Right cardiac atrium (tissue), 5 donors: ENCODE data around the gene PLPPR5. TPM values are rescaled to one million over a fixed set of nuclear protein-coding genes. Genes with fewer than 3 reads are reported as not detected.
"Not testable (repeated sequence)": the region's sequence is repeated elsewhere in the genome, so short reads cannot be mapped to it uniquely, and the experiment has no call there.

ENCODE experiments used
- ATAC-seq, 2 donors: fragments of 200-7000 bp; cut with Tn5 transposase; one replicate each; pipeline versions ENCODE4 v1.8.0 to v1.9.1; 2020; ENCODE audit warnings: moderate library complexity in 2 of 2, mild to moderate bottlenecking in 1 of 2
- DNase-seq, 3 donors: peaks; one replicate each; pipeline ENCODE4 v3.0.0-alpha.2; 2020
- H3K27ac ChIP-seq: one replicate; pipeline ENCODE4 v1.5.1; 2013; ENCODE audit warnings: mild to moderate bottlenecking, low read length, control low read depth, moderate library complexity
- H3K27me3 ChIP-seq: one replicate; pipeline ENCODE4 v1.6.1; 2013; ENCODE audit not compliant: control insufficient read depth, insufficient read depth
- H3K4me1 ChIP-seq: one replicate; pipeline ENCODE4 v1.6.1; 2013; ENCODE audit warnings: low read length; ENCODE audit not compliant: control insufficient read depth, insufficient read depth
- H3K4me3 ChIP-seq: one replicate; pipeline ENCODE4 v1.5.1; 2013; ENCODE audit warnings: low read length, control low read depth
- H3K9me3 ChIP-seq: one replicate; pipeline ENCODE4 v1.6.1; 2013; ENCODE audit warnings: low read length; ENCODE audit not compliant: control insufficient read depth
- WGBS: extraction: QIAGEN DNeasy Blood & Tissue Kit; methylation state at CpG from one replicate; pipeline ENCODE4 v1.1.7; 2013; 5-methylcytosine and 5-hydroxymethylcytosine counted together
- intact Hi-C, 4 donors: fragments of 100-400 bp; cut with DNase I; formaldehyde crosslinking; loops; one replicate each; pipeline versions ENCODE4 v1.11.0 to v1.14.0; 2022 to 2023
- polyA plus RNA-seq: library from polyadenylated mRNA; stranded (reverse); fragments of 200-250 nt; gene quantifications from one replicate; pipeline ENCODE4 v1.2.3, GENCODE V29; 2013
- total RNA-seq, 4 donors: library from RNA; stranded (reverse); fragmentation: NEBNext Ultra II Directional; extraction: Animal tissue kit (Norgen Biotek cat#: 25700); gene quantifications; one replicate each; pipeline ENCODE4 v1.2.1, GENCODE V29; 2021
- donor health status: healthy with polysubstance abuse.
- donor health status: DM: no; HTN: yes; CAD: no.
- donor health status: DM: no; HTN: no; CAD: no.
- donor health status: DM: no; HTN: yes; CAD: no; lungs with severe emphysema.
- donor health status: DM: yes; HTN: yes; CAD: no.

Gene PLPPR5
- total and polyA plus RNA-seq, 5 donors = not detected

- 72% methylated on average over 2 of the region's 2 CpGs for WGBS
- no peaks in the 10 kb centered on the region for H3K27me3 ChIP-seq
- no peak overlapping the region for H3K4me3 ChIP-seq
- intact Hi-C loops = no loop called here
- no peak for DNase-seq
- no peaks in the 10 kb centered on the region for H3K4me1 ChIP-seq
- ATAC-seq = no peak
- no peaks in the 10 kb centered on the region for H3K9me3 ChIP-seq
- no peak overlapping the region for H3K27ac ChIP-seq
Measured at GRCh38 chr1:98893371-98893770, 111.3 kb downstream of the PLPPR5 start.

DNA sequence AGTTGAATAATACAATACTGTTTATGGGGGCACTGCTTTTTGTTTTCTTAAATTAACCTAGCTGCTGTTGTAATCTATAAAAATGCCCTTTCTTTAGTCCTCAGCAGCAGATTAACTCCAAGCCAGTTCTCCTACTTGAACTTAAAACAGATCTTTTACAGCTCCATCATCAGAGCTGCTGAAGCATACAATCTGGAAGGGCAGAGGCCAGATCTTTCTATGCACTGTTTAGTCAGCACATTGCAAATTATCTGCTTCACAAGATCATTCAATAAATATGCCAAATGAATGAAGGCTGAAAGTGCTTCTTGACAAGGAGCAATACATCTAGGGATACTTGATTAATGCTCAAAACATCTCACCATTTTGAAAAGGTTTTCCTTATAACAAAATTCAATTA lies 115.8 kb downstream of the PLPPR5 start:
- Histone ChIP-seq H3K4me1 (no peaks in the 10 kb centered on the region), H3K9me3 (no peaks in the 10 kb centered on the region), H3K27me3 (no peaks in the 10 kb centered on the region), H3K27ac (no peak overlapping the region), H3K4me3 (no peak overlapping the region)
- intact Hi-C loops = no loop called here
- no peak for ATAC-seq
- DNase-seq = no peak

GRCh38 chr1:98887507-98887906 lies 117.2 kb downstream of the PLPPR5 start:
- WGBS = 55% methylated on average over 1 of the region's 1 CpG
- no peak for DNase-seq

GRCh38 chr1:98884864-98885263 lies 119.8 kb downstream of the PLPPR5 start:
- DNase-seq (no peak), ATAC-seq (no peak)
- no peaks in the 10 kb centered on the region for H3K4me1 ChIP-seq
- H3K27ac ChIP-seq = no peak overlapping the region
- peaks cover 2% of the 10 kb centered on the region for H3K9me3 ChIP-seq
- H3K4me3 ChIP-seq = no peak overlapping the region
- H3K27me3 ChIP-seq = no peaks in the 10 kb centered on the region
- intact Hi-C loops = no loop called here

More at GRCh38 chr1:98887507-98887906, 117.2 kb downstream of the PLPPR5 start:
- Histone ChIP-seq H3K27me3 (no peaks in the 10 kb centered on the region), H3K9me3 (no peaks in the 10 kb centered on the region), H3K4me3 (no peak overlapping the region), H3K4me1 (no peaks in the 10 kb centered on the region), H3K27ac (no peak overlapping the region)
- intact Hi-C loops = no loop called here
- ATAC-seq = no peak

GRCh38 chr1:98881901-98882300 lies 122.8 kb downstream of the PLPPR5 start:
- H3K27ac ChIP-seq = no peak overlapping the region
- 83% methylated on average over 4 of the region's 4 CpGs for WGBS
- H3K4me1 ChIP-seq = no peaks in the 10 kb centered on the region
- ATAC-seq (no peak), DNase-seq (no peak)
- no peaks in the 10 kb centered on the region for H3K27me3 ChIP-seq
- H3K9me3 ChIP-seq = peaks cover 2% of the 10 kb centered on the region
- intact Hi-C loops = no loop called here
- H3K4me3 ChIP-seq = no peak overlapping the region

DNA sequence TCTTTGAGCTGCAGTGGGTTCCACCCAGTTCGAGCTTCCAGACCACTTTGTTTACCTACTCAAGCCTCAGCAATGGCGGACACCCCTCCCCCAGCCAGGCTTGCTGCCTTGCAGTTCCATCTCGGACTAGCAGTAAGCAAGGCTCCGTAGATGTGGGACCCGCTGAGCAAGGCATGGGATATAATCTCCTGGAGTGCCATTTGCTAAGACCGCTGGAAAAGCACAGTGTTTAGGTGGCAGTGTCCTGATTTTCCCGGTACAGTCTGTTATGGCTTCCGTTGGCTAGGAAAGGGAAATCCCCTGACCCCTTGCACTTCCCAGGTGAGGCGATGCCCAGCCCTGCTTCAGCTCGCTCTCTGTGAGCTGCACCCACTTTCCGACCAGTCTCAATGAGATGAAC lies 123.4 kb downstream of the PLPPR5 start:
- 85% methylated on average over 11 of the region's 11 CpGs for WGBS
- ATAC-seq, H3K9me3 ChIP-seq, DNase-seq, H3K27ac ChIP-seq, H3K27me3 ChIP-seq, H3K4me1 ChIP-seq, intact Hi-C loops, H3K4me3 ChIP-seq: not testable (repeated sequence)

GRCh38 chr1:98874828-98875227 lies 129.8 kb downstream of the PLPPR5 start:
- Histone ChIP-seq H3K9me3 (no peaks in the 10 kb centered on the region), H3K27ac (no peak overlapping the region), H3K27me3 (no peaks in the 10 kb centered on the region), H3K4me3 (no peak overlapping the region), H3K4me1 (no peaks in the 10 kb centered on the region)
- intact Hi-C loops = no loop called here
- no peak for DNase-seq
- 90% methylated on average over 2 of the region's 2 CpGs for WGBS
- ATAC-seq = no peak

DNA sequence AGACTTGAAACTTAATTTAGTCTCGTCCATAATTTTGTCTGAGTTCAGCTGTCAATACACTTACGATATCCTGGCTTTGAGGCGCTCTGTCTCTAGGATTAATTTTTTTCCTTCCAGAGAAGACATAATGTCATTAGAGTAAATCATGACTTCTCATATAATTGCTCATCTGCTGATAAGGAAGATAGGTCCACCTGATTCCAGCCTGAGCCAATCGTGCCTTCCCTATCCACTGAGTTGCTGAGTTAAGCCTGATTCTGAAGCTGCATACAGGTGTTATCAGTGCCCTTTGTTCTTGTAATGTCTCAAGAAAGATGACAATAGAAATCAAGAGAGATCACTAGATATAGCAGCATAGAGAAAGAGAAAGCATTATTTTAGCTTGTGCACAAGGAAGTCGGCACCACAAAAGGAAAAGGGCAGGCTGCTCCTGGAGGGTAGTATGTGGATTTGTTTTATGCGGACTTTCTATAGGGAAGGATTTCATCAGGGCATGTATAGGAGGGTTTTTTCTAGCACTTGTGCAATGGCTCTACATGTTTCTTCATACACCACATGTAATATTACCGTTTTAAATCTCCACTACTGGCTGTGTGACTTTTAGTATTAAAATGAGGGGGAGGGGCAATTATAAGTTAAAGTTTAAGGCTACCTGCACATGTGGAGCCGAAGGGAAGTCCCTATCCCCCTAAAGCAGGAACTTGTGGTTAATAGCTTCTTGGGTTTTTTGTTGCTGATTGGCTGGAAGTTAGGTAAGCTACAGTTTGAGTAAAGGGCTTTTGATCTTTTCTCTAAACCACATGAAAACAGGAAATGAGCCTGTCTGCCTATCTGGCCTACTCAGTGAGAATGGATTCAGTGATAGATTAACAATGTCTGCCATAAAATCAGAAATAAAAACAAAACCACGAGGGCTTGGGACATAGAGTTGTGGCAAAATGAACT lies 133.4 kb downstream of the PLPPR5 start:
- intact Hi-C loops = no loop called here
- DNase-seq (no peak), ATAC-seq (no peak)
- no peaks in the 10 kb centered on the region for H3K27me3 ChIP-seq
- H3K4me3 ChIP-seq = no peak overlapping the region
- no peak overlapping the region for H3K27ac ChIP-seq
- 73% methylated on average over 9 of the region's 9 CpGs for WGBS
- H3K9me3 ChIP-seq = no peaks in the 10 kb centered on the region
- no peaks in the 10 kb centered on the region for H3K4me1 ChIP-seq

DNA sequence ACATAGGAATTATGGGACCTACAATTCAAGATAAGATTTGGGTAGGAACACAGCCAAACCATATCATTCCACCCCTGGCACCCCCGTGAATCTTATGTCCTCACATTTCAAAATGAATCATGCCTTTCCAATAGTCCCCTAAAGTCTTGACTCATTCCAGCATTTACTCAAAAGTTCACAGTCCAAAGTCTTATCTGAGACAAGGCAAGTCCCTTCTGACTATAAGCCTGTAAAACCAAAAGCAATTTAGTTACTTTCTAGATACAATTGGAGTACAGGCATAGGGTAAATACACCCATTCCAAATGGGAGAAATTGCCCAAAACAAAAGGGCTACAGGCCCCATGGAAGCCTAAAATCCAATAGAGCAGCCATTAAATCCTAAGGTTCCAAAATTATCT lies 138.9 kb downstream of the PLPPR5 start:
- DNase-seq (no peak), ATAC-seq (no peak)
- Histone ChIP-seq H3K4me3 (no peak overlapping the region), H3K27ac (no peak overlapping the region), H3K4me1 (no peaks in the 10 kb centered on the region), H3K9me3 (no peaks in the 10 kb centered on the region), H3K27me3 (no peaks in the 10 kb centered on the region)
- intact Hi-C loops = no loop called here
- WGBS = 53% methylated on average over 1 of the region's 1 CpG

- Histone ChIP-seq H3K27ac (no peak overlapping the region), H3K4me3 (no peak overlapping the region), H3K9me3 (no peaks in the 10 kb centered on the region), H3K4me1 (no peaks in the 10 kb centered on the region), H3K27me3 (no peaks in the 10 kb centered on the region)
- ATAC-seq (no peak), DNase-seq (no peak)
- intact Hi-C loops = no loop called here
- 70% methylated on average over 1 of the region's 1 CpG for WGBS
Measured at GRCh38 chr1:98860329-98860728, 144.3 kb downstream of the PLPPR5 start.

DNA sequence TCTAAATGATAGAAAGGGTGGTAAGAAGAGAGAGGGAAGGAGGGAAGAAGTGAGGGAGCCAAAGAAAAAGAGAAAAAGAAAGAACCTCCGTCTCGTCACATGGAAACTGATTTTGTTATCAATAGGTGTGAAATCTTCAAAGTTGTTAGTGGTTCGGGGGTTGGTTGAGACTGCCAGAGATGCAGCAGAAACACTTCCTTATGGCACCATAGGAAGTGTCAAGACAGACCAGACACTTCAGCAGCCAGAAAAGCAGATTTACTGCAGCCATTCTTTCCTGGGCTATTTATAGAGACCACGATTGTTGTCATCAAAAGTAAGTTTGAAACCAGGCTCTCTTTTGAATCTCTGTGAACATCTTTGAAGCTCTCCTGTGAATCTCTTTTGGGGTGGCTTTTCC lies 150.5 kb downstream of the PLPPR5 start:
- Histone ChIP-seq H3K4me3 (no peak overlapping the region), H3K27me3 (no peaks in the 10 kb centered on the region), H3K4me1 (no peaks in the 10 kb centered on the region), H3K9me3 (no peaks in the 10 kb centered on the region), H3K27ac (no peak overlapping the region)
- ATAC-seq = no peak
- WGBS = 10% methylated on average over 4 of the region's 4 CpGs
- intact Hi-C loops = no loop called here
- no peak for DNase-seq
